ENCODE data around the gene TRAF3IP1.
"Not testable (repeated sequence)": the region's sequence is repeated elsewhere in the genome, so short reads cannot be mapped to it uniquely, and the experiment has no call there.

The TRAF3IP1 gene

GRCh38 chr2:238440767-238441166 lies 120.4 kb downstream of the TRAF3IP1 start:
- Histone ChIP-seq H3K4me3 (ENCODE audit: control insufficient read depth in 1 of 7, extremely low read depth in 1 of 7, insufficient read depth in 4 of 7, low read depth in 2 of 7, low read length in 6 of 7) (no peak overlapping the region), H3K4me1 (ENCODE audit: control extremely low read depth in 1 of 4, control insufficient read depth in 4 of 4, insufficient read depth in 4 of 4, low read length in 3 of 4) (no peaks in the 10 kb centered on the region), H3K36me3 (ENCODE audit: control insufficient read depth in 4 of 4, insufficient read depth in 4 of 4, low read length in 3 of 4) (peaks cover 11 to 54% (median 21%) of the 10 kb centered on the region in 4 experiments), H3K27me3 (replicated peaks in 2 of 5; ENCODE audit: control insufficient read depth in 4 of 5, insufficient read depth in 5 of 5, low read length in 4 of 5) (no peaks in the 10 kb centered on the region), H3K9me3 (ENCODE audit: control extremely low read depth in 1 of 5, control insufficient read depth in 4 of 5, insufficient read depth in 2 of 5, low read depth in 1 of 5, low read length in 4 of 5) (no peaks in the 10 kb centered on the region), H3K27ac (ENCODE audit: insufficient read depth in 1 of 2, low read depth in 1 of 2, low read length in 2 of 2, poor library complexity in 1 of 2, severe bottlenecking in 2 of 2) (no peak overlapping the region)
- WGBS (ENCODE audit: insufficient coverage): 100% methylated on average over 11 of the region's 11 CpGs
- no peak for DNase-seq
- ChIA-PET CTCF (interaction anchor here (0.6 kb wide), 1 partner anchor 9 kb away, joined by 3 read pairs; no protein-coding TSS in a partner anchor), POLR2A (no interaction called here)

- H3K27me3 ChIP-seq (replicated peaks in 2 of 5; ENCODE audit: control insufficient read depth in 4 of 5, insufficient read depth in 5 of 5, low read length in 4 of 5): no peaks in the 10 kb centered on the region
- H3K4me1 ChIP-seq (ENCODE audit: control extremely low read depth in 1 of 4, control insufficient read depth in 4 of 4, insufficient read depth in 4 of 4, low read length in 3 of 4): no peaks in the 10 kb centered on the region
- H3K27ac ChIP-seq (ENCODE audit: insufficient read depth in 1 of 2, low read depth in 1 of 2, low read length in 2 of 2, poor library complexity in 1 of 2, severe bottlenecking in 2 of 2): no peak overlapping the region
- ChIA-PET CTCF (interaction anchor here (0.6 to 1.2 kb wide), 4 partner anchors 8 to 72 kb away, joined by 3 to 4 read pairs (median 3); no protein-coding TSS in a partner anchor), POLR2A (no interaction called here)
- H3K9me3 ChIP-seq (ENCODE audit: control extremely low read depth in 1 of 5, control insufficient read depth in 4 of 5, insufficient read depth in 2 of 5, low read depth in 1 of 5, low read length in 4 of 5): no peaks in the 10 kb centered on the region
- 97% methylated on average over 16 of the region's 17 CpGs for WGBS (ENCODE audit: insufficient coverage)
- H3K4me3 ChIP-seq (ENCODE audit: control insufficient read depth in 1 of 7, extremely low read depth in 1 of 7, insufficient read depth in 4 of 7, low read depth in 2 of 7, low read length in 6 of 7): no peak overlapping the region
- DNase-seq: no peak
- H3K36me3 ChIP-seq (ENCODE audit: control insufficient read depth in 4 of 4, insufficient read depth in 4 of 4, low read length in 3 of 4): peaks cover 11 to 56% (median 27%) of the 10 kb centered on the region in 4 experiments
These were observed 121.2 kb downstream of the TRAF3IP1 start for GRCh38 chr2:238441262-238442114.

- H3K9me3 ChIP-seq (ENCODE audit: control extremely low read depth in 1 of 5, control insufficient read depth in 4 of 5, insufficient read depth in 2 of 5, low read depth in 1 of 5, low read length in 4 of 5); POLR2A ChIA-PET; H3K4me1 ChIP-seq (ENCODE audit: control extremely low read depth in 1 of 4, control insufficient read depth in 4 of 4, insufficient read depth in 4 of 4, low read length in 3 of 4); DNase-seq; H3K27ac ChIP-seq (ENCODE audit: insufficient read depth in 1 of 2, low read depth in 1 of 2, low read length in 2 of 2, poor library complexity in 1 of 2, severe bottlenecking in 2 of 2); H3K4me3 ChIP-seq (ENCODE audit: control insufficient read depth in 1 of 7, extremely low read depth in 1 of 7, insufficient read depth in 4 of 7, low read depth in 2 of 7, low read length in 6 of 7); H3K27me3 ChIP-seq (replicated peaks in 2 of 5; ENCODE audit: control insufficient read depth in 4 of 5, insufficient read depth in 5 of 5, low read length in 4 of 5): not testable (repeated sequence)
- peaks cover 11 to 60% (median 35%) of the 10 kb centered on the region in 4 experiments for H3K36me3 ChIP-seq (ENCODE audit: control insufficient read depth in 4 of 4, insufficient read depth in 4 of 4, low read length in 3 of 4)
- 100% methylated on average over 2 of the region's 6 CpGs for WGBS (ENCODE audit: insufficient coverage)
- CTCF ChIA-PET: interaction anchor here (1.1 to 1.2 kb wide), 3 partner anchors 19 to 73 kb away, joined by 3 to 4 read pairs (median 3); no protein-coding TSS in a partner anchor
These were observed 121.9 kb downstream of the TRAF3IP1 start for GRCh38 chr2:238442257-238442656.

- no peak for DNase-seq
- POLR2A ChIA-PET: no interaction called here
- WGBS (ENCODE audit: insufficient coverage): 96% methylated on average over 12 of the region's 13 CpGs
These were observed 123.9 kb downstream of the TRAF3IP1 start for GRCh38 chr2:238444242-238444641.

GRCh38 chr2:238445409-238446190 lies 125.3 kb downstream of the TRAF3IP1 start:
- no peaks in the 10 kb centered on the region for H3K27me3 ChIP-seq (replicated peaks in 2 of 5; ENCODE audit: control insufficient read depth in 4 of 5, insufficient read depth in 5 of 5, low read length in 4 of 5)
- peaks cover 0 to 4% (median 0%) of the 10 kb centered on the region in 4 experiments for H3K4me1 ChIP-seq (ENCODE audit: control extremely low read depth in 1 of 4, control insufficient read depth in 4 of 4, insufficient read depth in 4 of 4, low read length in 3 of 4)
- H3K27ac ChIP-seq (ENCODE audit: insufficient read depth in 1 of 2, low read depth in 1 of 2, low read length in 2 of 2, poor library complexity in 1 of 2, severe bottlenecking in 2 of 2): no peak overlapping the region
- WGBS (ENCODE audit: insufficient coverage): 95% methylated on average over 12 of the region's 17 CpGs
- H3K4me3 ChIP-seq (ENCODE audit: control insufficient read depth in 1 of 7, extremely low read depth in 1 of 7, insufficient read depth in 4 of 7, low read depth in 2 of 7, low read length in 6 of 7): no peak overlapping the region
- H3K36me3 ChIP-seq (ENCODE audit: control insufficient read depth in 4 of 4, insufficient read depth in 4 of 4, low read length in 3 of 4): peaks cover 12 to 67% (median 38%) of the 10 kb centered on the region in 4 experiments
- no peak for DNase-seq
- H3K9me3 ChIP-seq (ENCODE audit: control extremely low read depth in 1 of 5, control insufficient read depth in 4 of 5, insufficient read depth in 2 of 5, low read depth in 1 of 5, low read length in 4 of 5): no peaks in the 10 kb centered on the region
- POLR2A ChIA-PET: no interaction called here
- CTCF ChIA-PET: interaction anchor here (1.3 kb wide), 1 partner anchor 16 kb away, joined by 3 read pairs; no protein-coding TSS in a partner anchor

More at GRCh38 chr2:238444242-238444641, 123.9 kb downstream of the TRAF3IP1 start:
- peaks cover 13 to 70% (median 36%) of the 10 kb centered on the region in 4 experiments for H3K36me3 ChIP-seq (ENCODE audit: control insufficient read depth in 4 of 4, insufficient read depth in 4 of 4, low read length in 3 of 4)
- H3K4me3 ChIP-seq (ENCODE audit: control insufficient read depth in 1 of 7, extremely low read depth in 1 of 7, insufficient read depth in 4 of 7, low read depth in 2 of 7, low read length in 6 of 7): no peak overlapping the region
- no peak overlapping the region for H3K27ac ChIP-seq (ENCODE audit: insufficient read depth in 1 of 2, low read depth in 1 of 2, low read length in 2 of 2, poor library complexity in 1 of 2, severe bottlenecking in 2 of 2)
- no peaks in the 10 kb centered on the region for H3K27me3 ChIP-seq (replicated peaks in 2 of 5; ENCODE audit: control insufficient read depth in 4 of 5, insufficient read depth in 5 of 5, low read length in 4 of 5)
- no peaks in the 10 kb centered on the region for H3K4me1 ChIP-seq (ENCODE audit: control extremely low read depth in 1 of 4, control insufficient read depth in 4 of 4, insufficient read depth in 4 of 4, low read length in 3 of 4)
- H3K9me3 ChIP-seq (ENCODE audit: control extremely low read depth in 1 of 5, control insufficient read depth in 4 of 5, insufficient read depth in 2 of 5, low read depth in 1 of 5, low read length in 4 of 5): no peaks in the 10 kb centered on the region
- CTCF ChIA-PET: no interaction called here

- 100% methylated on average over 7 of the region's 8 CpGs for WGBS (ENCODE audit: insufficient coverage)
- Histone ChIP-seq H3K27ac (ENCODE audit: insufficient read depth in 1 of 2, low read depth in 1 of 2, low read length in 2 of 2, poor library complexity in 1 of 2, severe bottlenecking in 2 of 2) (no peak overlapping the region), H3K4me1 (ENCODE audit: control extremely low read depth in 1 of 4, control insufficient read depth in 4 of 4, insufficient read depth in 4 of 4, low read length in 3 of 4) (peaks cover 0 to 4% (median 0%) of the 10 kb centered on the region in 4 experiments), H3K9me3 (ENCODE audit: control extremely low read depth in 1 of 5, control insufficient read depth in 4 of 5, insufficient read depth in 2 of 5, low read depth in 1 of 5, low read length in 4 of 5) (no peaks in the 10 kb centered on the region), H3K36me3 (ENCODE audit: control insufficient read depth in 4 of 4, insufficient read depth in 4 of 4, low read length in 3 of 4) (peaks cover 10 to 71% (median 38%) of the 10 kb centered on the region in 4 experiments), H3K27me3 (replicated peaks in 2 of 5; ENCODE audit: control insufficient read depth in 4 of 5, insufficient read depth in 5 of 5, low read length in 4 of 5) (no peaks in the 10 kb centered on the region), H3K4me3 (ENCODE audit: control insufficient read depth in 1 of 7, extremely low read depth in 1 of 7, insufficient read depth in 4 of 7, low read depth in 2 of 7, low read length in 6 of 7) (no peak overlapping the region)
- DNase-seq: no peak
- POLR2A ChIA-PET: no interaction called here
- CTCF ChIA-PET: interaction anchor here (1.3 kb wide), 1 partner anchor 15 kb away, joined by 3 read pairs; no protein-coding TSS in a partner anchor
These were observed 126.1 kb downstream of the TRAF3IP1 start for GRCh38 chr2:238446371-238446770.
